Urinary bladder (tissue), 4 donors: ENCODE measurements around the gene SRPK2. TPM values are rescaled to one million over a fixed set of nuclear protein-coding genes. Genes with fewer than 3 reads are reported as not detected.
"Not testable (repeated sequence)": the region's sequence is repeated elsewhere in the genome, so short reads cannot be mapped to it uniquely, and the experiment has no call there.

ENCODE experiments used
- DNase-seq: peaks from one replicate; pipeline ENCODE4 v3.0.0-alpha.2; 2015; ENCODE audit errors: extremely low spot score
- H3K27ac ChIP-seq: one replicate; pipeline ENCODE4 v1.5.1; 2013; ENCODE audit warnings: low read depth, mild to moderate bottlenecking, moderate library complexity
- H3K36me3 ChIP-seq: one replicate; pipeline ENCODE4 v1.6.1; 2013; ENCODE audit warnings: mild to moderate bottlenecking, moderate library complexity; ENCODE audit not compliant: insufficient read depth
- H3K4me1 ChIP-seq: one replicate; pipeline ENCODE4 v1.6.1; 2013; ENCODE audit warnings: mild to moderate bottlenecking, moderate library complexity; ENCODE audit not compliant: insufficient read depth
- H3K4me3 ChIP-seq: one replicate; pipeline ENCODE4 v1.5.1; 2013; ENCODE audit warnings: low read depth, low read length
- WGBS: extraction: QIAGEN DNeasy Blood & Tissue Kit; methylation state at CpG from one replicate; pipeline ENCODE4 v1.1.7; 2013; 5-methylcytosine and 5-hydroxymethylcytosine counted together
- polyA plus RNA-seq: library from polyadenylated mRNA; stranded (reverse); fragments of 200-250 nt; gene quantifications from one replicate; pipeline ENCODE4 v1.2.3, GENCODE V29; 2013
- total RNA-seq: library from RNA; depleted of rRNA; stranded (reverse); fragments of >200 nt; gene quantifications from one replicate; pipeline ENCODE4 v1.2.3, GENCODE V29; 2014
- donor health status: healthy with polysubstance abuse.
- donor health status: healthy.

SRPK2 gene
- total and polyA plus RNA-seq, 2 donors, result 21.7 to 116 TPM

GRCh38 chr7:105345003-105345402 is 43.7 kb downstream of the SRPK2 start:
- WGBS, result 97% methylated on average over 3 of the region's 3 CpGs
- DNase-seq, result no peak
- Histone ChIP-seq H3K27ac (no peak overlapping the region), H3K4me3 (no peak overlapping the region), H3K36me3 (no peaks in the 10 kb centered on the region), H3K4me1 (no peaks in the 10 kb centered on the region)

DNA sequence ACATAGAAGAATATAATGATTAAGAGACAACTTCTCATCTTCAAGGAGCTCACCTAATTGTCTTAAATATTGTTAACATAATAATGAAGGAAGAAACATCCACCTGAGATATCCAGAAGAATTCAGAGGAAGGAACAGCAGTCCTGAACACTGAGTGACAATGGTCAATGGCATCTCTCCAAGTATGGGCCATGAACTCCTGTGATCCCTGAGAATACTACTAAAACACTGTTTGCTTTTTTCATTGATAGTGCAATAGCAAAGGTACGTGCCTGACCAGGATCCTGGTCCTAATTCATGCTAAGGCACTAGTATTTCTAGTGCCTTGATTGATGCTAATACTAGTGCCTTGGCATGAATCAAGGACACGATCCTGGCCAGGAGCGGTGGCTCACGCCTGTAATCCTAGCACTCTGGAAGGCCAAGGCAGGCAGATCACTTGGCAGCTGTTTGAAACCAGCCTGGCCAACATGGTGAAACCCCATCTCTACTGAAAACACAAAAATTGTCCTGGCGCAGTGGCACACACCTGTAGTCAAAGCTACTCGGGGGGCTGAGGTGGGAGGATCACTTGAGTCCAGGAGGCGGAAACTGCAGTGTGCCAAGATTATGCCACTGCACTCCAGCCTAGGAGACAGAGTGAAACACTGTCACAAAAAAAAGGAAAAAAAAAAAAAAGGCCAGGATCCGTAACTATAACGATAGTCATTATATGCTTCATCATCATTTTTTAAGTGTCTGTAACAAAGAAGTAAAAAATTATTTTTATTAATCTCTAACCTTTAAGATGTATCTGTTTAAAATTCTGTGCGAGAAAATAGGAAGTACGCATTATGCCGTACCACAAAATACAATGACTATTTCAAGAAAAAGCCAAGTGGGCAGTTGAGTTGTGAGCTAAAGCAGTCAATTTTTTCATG is 49.1 kb downstream of the SRPK2 start:
- Histone ChIP-seq H3K4me3 (no peak overlapping the region), H3K27ac (no peak overlapping the region), H3K4me1 (no peaks in the 10 kb centered on the region), H3K36me3 (no peaks in the 10 kb centered on the region)
- 86% methylated on average over 12 of the region's 12 CpGs for WGBS
- DNase-seq, result no peak

DNA sequence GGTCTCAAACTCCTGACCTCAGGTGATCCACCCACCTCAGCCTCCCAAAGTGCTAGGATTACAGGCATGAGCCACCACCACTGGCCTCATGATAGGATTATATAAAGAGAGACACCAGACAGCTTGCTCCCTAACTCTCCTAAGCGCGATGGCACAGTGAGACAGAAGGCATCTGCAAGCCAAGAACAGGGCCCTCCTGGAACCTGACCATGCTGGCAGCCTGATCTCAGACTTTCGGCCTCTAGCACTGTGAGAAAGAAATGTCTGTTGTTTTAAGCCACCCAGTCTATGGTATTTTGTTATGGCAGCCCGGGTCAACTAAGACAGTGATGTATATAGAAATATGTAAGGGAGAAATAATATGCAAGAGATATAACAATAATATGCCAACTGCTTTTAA is 51.2 kb downstream of the SRPK2 start:
- WGBS, result 76% methylated on average over 4 of the region's 4 CpGs
- no peak overlapping the region for H3K27ac ChIP-seq
- DNase-seq, result no peak

GRCh38 chr7:105336009-105336408 is 52.7 kb downstream of the SRPK2 start:
- 36% methylated on average over 1 of the region's 1 CpG for whole genome bisulfite sequencing
- no peak overlapping the region for H3K27ac ChIP-seq
- DNase-seq, result no peak
- H3K36me3 ChIP-seq, result no peaks in the 10 kb centered on the region
- no peak overlapping the region for H3K4me3 ChIP-seq
- H3K4me1 ChIP-seq, result peaks cover 2% of the 10 kb centered on the region

More for the DNA sequence above, 51.2 kb downstream of the SRPK2 start:
- Histone ChIP-seq H3K4me3 (no peak overlapping the region), H3K4me1 (peaks cover under 1% of the 10 kb centered on the region), H3K36me3 (no peaks in the 10 kb centered on the region)

DNA sequence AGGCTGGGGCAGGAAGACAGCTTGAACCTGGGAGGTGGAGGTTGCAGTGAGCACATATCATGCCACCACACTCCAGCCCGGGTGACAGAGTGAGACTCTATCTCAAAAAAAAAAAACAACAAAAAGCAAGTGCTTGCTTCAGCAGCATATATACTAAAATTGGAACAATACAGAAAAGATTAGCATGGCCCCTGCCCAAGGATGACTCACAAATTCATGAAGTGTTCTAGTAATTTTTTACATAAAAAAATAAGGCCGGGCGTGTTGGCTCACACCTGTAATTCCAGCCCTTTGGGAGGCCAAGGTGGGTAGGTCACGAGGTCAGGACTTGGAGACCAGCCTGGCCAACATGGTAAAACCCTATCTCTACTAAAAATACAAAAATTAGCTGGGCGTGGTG is 56.1 kb downstream of the SRPK2 start:
- not testable (repeated sequence) for H3K27ac ChIP-seq

DNA sequence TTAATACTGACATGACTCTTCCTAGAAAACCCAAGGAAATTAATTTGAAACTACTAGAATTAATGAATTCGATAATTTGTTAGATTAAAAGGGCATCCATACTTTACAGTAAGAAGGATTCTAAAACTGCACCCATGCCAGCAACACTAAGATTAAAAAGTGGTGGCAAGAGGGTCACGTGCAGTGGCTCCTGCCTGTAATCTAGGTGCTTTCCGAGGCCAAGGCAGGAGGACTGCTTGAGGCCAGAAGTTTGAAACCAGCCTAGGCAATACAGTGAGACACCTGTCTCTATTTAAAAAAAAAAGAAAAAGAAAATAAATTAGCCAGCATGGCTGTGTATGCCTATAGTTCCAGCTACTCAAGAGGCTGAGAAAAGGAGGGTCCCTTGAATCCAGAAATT is 58.2 kb downstream of the SRPK2 start:
- H3K36me3 ChIP-seq, result no peaks in the 10 kb centered on the region
- peaks cover 2% of the 10 kb centered on the region for H3K4me1 ChIP-seq
- H3K27ac ChIP-seq, result no peak overlapping the region
- H3K4me3 ChIP-seq, result no peak overlapping the region
- WGBS, result 94% methylated on average over 3 of the region's 3 CpGs
- no peak for DNase-seq

More for the DNA sequence above, 56.1 kb downstream of the SRPK2 start:
- not testable (repeated sequence) for H3K36me3 ChIP-seq, H3K4me3 ChIP-seq, DNase-seq, H3K4me1 ChIP-seq
- WGBS, result 63% methylated on average over 5 of the region's 5 CpGs

DNA sequence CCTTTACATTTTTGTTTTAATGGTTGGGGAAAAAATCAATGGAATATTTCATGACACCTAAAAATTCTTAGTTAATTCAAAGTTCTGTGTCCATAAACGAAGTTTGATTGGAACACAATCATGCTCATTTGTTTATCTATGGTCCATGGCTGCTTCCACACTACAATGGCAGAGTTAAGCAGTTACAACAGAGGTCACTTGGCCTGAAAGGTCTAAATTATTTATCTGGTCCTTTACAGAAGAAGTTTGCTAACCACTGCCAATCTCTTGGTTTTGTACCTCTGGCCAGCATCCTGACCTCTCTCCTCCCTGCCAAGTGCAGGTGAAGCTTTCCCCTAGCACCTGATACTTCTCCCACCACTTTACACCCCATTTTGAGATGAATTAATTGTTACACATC is 61.5 kb downstream of the SRPK2 start:
- H3K4me1 ChIP-seq, result no peaks in the 10 kb centered on the region
- H3K27ac ChIP-seq, result no peak overlapping the region
- H3K36me3 ChIP-seq, result no peaks in the 10 kb centered on the region
- no peak overlapping the region for H3K4me3 ChIP-seq
- DNase-seq, result no peak
- WGBS, result 82% methylated on average over 1 of the region's 1 CpG

DNA sequence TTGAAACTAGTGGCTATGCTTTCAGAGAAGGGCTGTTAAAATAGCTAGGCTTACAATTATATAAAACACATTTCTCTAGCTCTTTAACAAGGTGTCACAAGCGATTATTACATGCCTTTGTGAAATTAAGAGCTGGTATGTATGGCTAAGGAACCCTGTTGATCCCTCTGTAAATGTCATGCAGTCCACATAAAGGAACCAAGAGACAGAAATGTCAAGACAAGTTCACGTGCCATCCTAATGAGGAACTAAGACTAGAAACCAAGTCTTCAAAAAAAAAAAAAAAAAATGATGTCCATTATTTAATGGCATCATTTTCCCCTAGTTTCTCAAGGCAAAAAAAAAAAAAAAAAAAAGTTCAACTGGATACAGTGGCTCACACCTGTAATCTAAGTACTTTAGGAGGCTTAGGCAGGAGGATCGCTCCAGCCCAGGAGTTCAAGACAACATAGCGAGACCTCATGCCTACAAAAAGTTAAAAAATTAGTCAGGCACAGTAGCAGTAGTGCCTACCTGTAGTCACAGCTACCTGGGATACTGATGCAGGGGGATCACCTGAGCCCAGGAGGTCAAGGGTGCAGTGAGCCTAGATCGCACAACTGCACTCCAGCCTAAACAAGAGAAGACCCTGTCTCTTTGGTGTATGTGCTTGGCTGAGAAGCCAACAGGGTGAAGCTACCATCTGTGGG is 63.4 kb downstream of the SRPK2 start:
- 90% methylated on average over 5 of the region's 5 CpGs for WGBS
- no peak for DNase-seq
- no peak overlapping the region for H3K27ac ChIP-seq
- no peak overlapping the region for H3K4me3 ChIP-seq
- H3K36me3 ChIP-seq, result no peaks in the 10 kb centered on the region
- H3K4me1 ChIP-seq, result no peaks in the 10 kb centered on the region

DNA sequence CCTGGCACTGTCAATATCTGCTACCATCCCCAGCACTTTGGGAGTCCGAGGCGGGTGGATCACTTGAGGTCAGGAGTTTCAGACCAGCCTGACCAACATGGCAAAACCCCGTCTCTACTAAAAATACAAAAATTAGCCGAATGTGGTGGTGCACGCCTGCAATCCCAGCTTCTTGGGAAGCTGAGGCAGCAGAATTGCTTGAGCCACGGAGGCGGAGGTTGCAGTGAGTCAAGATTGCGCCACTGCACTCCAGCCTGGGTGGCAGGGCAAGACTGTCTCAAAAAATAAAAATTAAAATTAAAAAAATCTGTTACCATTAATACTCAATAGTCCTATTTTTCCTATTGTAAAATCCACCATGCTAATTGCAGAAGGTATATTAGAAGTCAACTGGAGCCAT is 64.1 kb downstream of the SRPK2 start:
- H3K36me3 ChIP-seq, DNase-seq, H3K4me3 ChIP-seq, H3K4me1 ChIP-seq, H3K27ac ChIP-seq: not testable (repeated sequence)
- 97% methylated on average over 8 of the region's 8 CpGs for WGBS

DNA sequence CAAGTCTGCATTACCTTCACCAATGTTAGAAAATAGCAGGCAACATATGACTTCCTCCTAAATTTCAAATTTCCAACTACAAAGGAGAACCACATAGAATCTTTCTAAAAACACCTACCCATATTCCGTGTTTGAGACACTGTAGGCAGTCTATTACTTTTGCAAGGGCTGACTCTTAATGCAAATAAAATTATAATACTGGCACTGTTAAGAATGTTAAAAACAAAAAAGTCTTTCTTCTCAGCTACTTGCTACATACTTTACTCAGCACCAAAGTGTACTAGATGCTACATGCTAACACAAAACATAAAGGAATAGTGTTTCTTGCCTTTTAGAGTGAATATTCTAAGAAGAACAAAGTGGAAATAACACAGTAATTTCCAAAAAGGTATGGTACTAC is 65.4 kb downstream of the SRPK2 start:
- no peak overlapping the region for H3K27ac ChIP-seq
- H3K4me3 ChIP-seq, result no peak overlapping the region
- no peak for DNase-seq
- WGBS, result 88% methylated on average over 1 of the region's 1 CpG
- H3K4me1 ChIP-seq, result no peaks in the 10 kb centered on the region
- no peaks in the 10 kb centered on the region for H3K36me3 ChIP-seq

- no peaks in the 10 kb centered on the region for H3K4me1 ChIP-seq
- H3K4me3 ChIP-seq, result no peak overlapping the region
- H3K36me3 ChIP-seq, result no peaks in the 10 kb centered on the region
- WGBS, result 57% methylated on average over 6 of the region's 6 CpGs
- no peak for DNase-seq
- no peak overlapping the region for H3K27ac ChIP-seq
Observed at GRCh38 chr7:105322655-105323277, 66.0 kb downstream of the SRPK2 start.

GRCh38 chr7:105321754-105322455 is 66.8 kb downstream of the SRPK2 start:
- H3K4me3 ChIP-seq, result no peak overlapping the region
- no peak for DNase-seq
- 92% methylated on average over 10 of the region's 10 CpGs for WGBS
- H3K36me3 ChIP-seq, result no peaks in the 10 kb centered on the region
- H3K4me1 ChIP-seq, result no peaks in the 10 kb centered on the region
- no peak overlapping the region for H3K27ac ChIP-seq

GRCh38 chr7:105320896-105321295 is 67.8 kb downstream of the SRPK2 start:
- WGBS, result 96% methylated on average over 2 of the region's 2 CpGs
- no peak overlapping the region for H3K27ac ChIP-seq

More at GRCh38 chr7:105320896-105321295, 67.8 kb downstream of the SRPK2 start:
- Histone ChIP-seq H3K36me3 (no peaks in the 10 kb centered on the region), H3K4me3 (no peak overlapping the region), H3K4me1 (no peaks in the 10 kb centered on the region)
- DNase-seq, result no peak
